Measurements from ENCODE around the gene MYO15A.

The MYO15A gene

GRCh38 chr17:18129041-18129502, 20.5 kb downstream of the MYO15A start:
- DNase-seq (ENCODE audit: low spot score) = no peak

DNA sequence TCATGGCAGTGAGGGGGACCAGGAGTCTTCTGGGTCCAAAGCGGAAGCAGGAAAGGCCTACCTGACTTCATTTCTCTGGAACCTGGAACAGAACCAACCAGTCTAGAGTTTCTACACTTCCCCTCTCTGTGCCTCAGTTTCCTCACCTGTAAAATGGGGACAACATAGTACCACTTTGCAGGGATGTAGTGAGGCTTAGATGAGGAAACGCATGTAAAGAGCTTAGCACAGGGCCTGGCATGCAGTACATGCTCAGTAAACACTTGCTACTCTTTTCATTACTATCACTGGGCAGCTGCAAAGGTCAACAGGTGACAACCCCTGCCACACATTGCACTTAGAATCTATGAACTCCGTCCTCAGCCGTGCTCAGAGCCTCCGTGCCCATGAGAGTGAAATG, 24.2 kb downstream of the MYO15A start:
- no peak for DNase-seq (ENCODE audit: low spot score)

- DNase-seq (ENCODE audit: low spot score) = no peak
These were observed 27.8 kb downstream of the MYO15A start for GRCh38 chr17:18136357-18136756.

- no peak for DNase-seq (ENCODE audit: low spot score)
These were observed 29.7 kb downstream of the MYO15A start for GRCh38 chr17:18138065-18138749.

DNA sequence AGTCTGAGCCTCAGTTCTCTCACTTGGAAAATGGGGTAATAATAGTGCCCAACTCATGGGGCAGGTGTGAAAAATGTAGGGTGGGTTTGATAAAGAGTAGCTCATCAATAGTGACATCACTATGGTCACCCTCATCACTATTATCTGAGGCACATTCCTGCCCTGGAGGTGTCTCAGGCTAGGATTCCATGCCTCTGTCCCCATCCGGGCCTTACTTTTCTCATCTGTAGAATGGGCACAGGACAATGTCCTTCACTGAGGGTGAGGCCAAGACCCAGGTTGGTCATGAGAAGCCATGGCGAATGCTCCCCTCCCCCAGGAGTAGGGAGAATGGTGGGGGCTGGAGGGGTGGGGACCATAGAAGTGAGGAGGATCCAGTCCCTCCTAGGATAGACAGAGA, 30.5 kb downstream of the MYO15A start:
- no peak for DNase-seq (ENCODE audit: low spot score)

DNA sequence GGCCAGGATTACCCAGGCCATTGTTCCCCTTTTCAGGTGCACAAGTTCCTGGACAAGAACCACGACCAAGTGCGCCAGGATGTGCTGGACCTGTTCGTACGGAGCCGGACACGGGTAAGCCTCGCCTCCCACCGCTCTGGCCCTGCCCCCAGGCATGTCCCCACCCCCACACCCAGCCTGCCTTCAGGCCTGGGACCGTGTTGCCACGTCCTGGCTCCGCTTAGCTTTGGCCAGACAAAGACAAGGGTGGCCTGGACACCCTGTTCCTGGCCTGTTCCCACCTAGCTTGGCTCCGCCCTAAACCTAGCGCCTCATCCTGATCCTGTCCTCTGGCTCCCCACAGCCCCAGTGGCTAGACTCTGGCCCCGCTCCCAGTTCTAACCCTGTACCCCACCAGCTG, 30.9 kb downstream of the MYO15A start:
- DNase-seq (ENCODE audit: low spot score) = no peak

- DNase-seq (ENCODE audit: low spot score) = no peak
These were observed 31.4 kb downstream of the MYO15A start for GRCh38 chr17:18139949-18140348.

- DNase-seq (ENCODE audit: low spot score) = no peak
These were observed 32.1 kb downstream of the MYO15A start for GRCh38 chr17:18140648-18141047.

DNA sequence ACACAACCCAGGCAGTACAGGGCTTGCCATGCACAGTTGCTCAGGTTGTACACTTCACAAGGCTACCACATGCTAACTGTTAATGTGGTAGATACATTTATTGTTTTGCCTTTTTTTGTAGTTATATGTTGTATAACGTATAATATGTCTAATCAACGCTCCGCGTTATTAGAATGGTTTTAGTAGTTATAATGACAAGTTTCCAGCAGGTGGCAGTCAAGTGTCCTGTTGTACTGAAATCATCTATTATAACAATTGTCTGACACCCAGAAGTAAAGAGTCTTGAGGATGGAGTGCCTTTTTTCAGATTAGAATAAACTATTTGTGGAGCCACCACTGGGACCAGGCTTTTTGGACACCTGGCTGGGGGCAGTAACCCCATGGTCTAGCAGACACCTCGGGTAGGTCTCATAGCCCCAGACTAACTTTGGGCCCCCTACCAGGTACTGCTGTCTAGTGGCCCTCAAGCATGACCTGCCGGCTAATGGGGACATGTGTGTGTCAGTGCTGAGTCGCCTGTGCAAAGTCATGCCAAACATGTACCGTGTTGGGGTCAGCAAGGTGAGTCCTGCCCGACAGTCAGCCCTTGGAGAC, 32.8 kb downstream of the MYO15A start:
- peak; percentile 64 for DNase-seq (ENCODE audit: low spot score)

DNA sequence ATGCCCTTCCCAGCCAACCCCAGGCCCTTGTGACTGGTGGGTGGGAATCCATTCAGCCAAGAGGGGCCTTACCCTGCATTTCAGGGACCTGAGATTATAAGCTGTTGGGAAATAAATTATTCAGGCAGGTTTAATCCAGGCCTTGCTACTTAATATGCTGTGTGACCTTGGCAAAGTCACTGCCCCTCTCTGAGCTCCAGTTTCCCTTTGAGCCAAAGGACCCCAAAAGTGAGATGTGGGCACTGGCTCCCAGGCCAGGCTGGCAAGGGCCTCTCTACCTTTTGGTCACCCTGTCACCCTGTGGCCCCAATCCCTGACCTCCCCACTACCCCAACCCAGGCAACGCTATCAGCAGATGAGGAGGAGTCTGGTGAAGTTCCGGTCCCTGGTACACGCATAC, 33.9 kb downstream of the MYO15A start:
- no peak for DNase-seq (ENCODE audit: low spot score)

DNA sequence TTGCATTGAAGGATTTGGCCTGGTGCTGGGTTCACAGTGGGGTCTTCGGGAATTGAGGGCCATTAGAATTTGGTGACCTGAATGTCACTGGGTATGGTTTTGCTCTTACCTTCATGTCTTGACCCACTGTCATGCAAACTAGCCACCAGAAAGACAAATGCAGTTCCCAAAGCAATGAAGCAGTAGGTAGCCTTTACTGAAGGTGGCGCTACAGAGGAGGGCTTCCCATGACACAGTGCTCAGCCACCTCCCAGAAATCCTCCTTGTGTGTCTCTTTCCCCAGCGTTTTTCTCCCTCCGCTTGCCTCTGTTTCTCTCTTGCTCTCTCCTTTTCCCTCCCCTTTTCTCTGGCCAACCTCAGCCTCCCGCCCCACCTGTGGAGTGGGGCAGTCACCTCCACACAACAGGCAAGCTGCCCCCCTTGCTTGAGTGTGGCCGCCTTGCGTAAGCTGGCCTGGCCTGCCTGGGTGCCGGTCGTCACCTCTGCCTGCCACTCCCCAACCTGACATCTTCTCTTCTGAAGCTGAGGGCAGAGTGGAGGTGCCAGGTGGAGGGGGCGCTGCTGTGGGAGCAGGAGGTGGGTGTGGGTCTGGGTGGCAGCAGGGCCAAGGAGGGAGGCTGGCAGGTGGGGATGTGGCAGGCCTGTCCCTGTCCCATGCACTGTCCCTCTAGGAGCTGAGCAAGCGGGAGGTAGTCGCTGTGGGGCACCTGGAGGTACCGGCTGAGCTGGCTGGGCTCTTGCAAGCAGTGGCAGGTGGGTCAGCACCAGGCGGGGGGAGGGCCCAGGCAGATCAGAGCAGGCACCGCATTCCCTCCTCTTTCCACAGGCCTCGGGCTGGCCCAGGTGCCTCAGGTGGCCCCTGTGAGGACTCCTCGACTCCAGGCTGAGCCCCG, 34.7 kb downstream of the MYO15A start:
- peak; percentile 27 for DNase-seq (ENCODE audit: low spot score)

DNA sequence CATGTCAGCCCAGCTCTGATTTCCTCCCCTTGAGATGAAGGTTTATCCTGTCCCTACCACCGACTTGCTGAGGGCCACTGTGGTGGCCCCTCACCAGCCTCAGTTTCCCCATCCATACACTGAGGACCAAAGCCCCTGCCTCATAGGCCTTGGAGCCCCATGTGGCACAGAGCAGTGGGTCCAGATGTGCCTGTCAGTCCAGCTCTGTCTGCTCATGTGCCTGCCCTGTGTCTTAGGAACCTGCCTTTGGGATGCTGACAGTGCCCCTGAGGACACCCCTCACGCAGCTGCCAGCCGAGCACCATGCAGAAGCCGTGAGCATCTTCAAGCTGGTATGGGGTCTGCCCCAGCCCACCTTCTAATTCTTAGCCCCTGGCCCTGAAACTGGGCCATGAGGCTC, 35.7 kb downstream of the MYO15A start:
- DNase-seq (ENCODE audit: low spot score) = no peak

DNA sequence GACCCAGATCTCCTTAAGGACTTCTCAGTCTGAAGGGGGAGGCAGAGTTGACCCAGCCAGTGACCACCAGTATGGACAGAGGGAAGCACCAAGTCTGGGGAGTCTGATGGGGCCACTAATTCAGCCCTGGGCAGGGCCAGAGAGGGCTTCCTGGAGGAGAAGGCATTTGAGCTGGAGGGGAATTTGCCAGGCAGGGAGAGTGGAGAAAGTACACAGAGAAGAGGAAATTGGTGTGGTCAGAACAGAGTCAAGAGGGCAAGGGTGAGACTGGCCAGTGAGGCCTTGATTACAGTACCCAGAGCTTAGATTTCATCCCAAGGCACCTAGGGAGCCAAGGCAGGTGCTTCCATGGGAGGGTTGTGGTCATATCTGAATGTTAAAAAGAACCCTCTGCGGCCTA, 36.3 kb downstream of the MYO15A start:
- no peak for DNase-seq (ENCODE audit: low spot score)

GRCh38 chr17:18145811-18146210, 37.3 kb downstream of the MYO15A start:
- DNase-seq (ENCODE audit: low spot score) = no peak

DNA sequence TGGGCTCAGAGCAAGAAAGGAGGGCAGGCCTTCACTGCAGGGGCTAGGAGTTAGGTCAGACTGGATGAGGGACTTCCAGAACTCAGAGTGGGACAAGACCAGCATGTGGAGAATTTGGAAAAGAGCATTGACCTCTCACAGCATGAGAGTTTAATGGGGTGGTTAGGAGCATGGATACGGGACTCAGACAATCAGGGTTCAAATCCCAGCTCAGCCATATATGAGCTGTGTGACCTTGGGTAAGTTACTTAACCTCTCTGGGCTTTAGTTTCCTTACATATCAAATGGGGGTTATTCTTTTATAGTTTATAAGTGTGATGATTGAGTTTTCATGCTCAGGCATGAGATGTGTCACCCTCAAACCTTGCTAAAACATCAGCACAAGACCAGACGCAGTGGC, 37.7 kb downstream of the MYO15A start:
- no peak for DNase-seq (ENCODE audit: low spot score)

DNA sequence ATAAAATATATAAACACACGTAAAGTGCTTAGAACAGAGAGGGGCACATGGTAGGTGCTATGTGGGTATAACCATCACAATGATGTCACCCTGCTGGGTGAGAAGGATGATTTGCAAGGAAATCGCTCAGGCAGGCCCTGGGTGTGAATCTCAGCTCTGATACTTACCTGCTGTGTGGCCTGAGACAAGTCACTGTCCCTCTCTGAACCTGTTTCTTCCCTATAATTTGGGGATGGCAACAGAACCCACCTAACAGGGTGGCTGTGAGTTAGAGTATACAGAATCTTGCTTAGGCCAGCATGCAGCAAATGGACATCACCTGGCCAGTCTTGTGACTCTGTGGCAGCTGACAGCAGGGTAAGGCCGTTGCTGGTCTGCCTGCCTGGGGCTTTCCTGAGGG, 38.4 kb downstream of the MYO15A start:
- no peak for DNase-seq (ENCODE audit: low spot score)

GRCh38 chr17:18148586-18148985, 40.0 kb downstream of the MYO15A start:
- no peak for DNase-seq (ENCODE audit: low spot score)

DNA sequence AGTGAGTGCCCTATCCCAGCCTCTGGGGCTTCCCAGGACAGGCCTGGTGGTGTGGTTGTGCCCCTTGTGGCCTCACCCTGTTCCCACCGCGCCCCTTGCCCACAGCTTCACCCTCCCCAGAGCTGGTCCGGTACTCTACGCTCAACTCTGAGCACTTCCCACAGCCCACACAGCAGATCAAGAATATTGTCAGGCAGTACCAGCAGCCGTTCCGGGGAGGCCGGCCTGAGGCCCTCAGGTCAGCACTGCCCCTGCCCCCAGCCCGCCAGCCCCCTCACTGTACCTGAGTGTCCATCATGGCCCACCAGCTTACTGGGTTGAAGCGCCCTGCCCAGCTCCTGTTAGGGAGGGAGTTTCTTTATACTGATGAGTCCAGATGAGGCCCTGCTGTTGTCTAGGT, 42.7 kb downstream of the MYO15A start:
- no peak for DNase-seq (ENCODE audit: low spot score)

DNA sequence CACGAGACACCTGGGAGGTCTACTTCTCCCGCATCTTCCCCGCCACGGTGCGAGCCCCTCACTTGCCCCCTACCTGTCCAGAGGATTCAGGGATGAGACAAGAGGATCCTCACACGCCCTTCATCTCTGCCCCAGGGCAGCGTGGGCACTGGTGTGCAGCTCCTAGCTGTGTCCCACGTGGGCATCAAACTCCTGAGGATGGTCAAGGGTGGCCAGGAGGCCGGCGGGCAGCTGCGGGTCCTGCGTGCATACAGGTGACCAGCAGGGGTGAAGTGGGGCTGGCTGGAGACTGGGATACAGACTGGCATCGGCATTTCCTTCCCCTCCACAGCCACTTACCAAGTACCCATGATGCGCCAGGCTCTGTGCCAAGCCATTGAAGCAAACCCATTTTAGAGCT, 46.6 kb downstream of the MYO15A start:
- no peak for DNase-seq (ENCODE audit: low spot score)

DNA sequence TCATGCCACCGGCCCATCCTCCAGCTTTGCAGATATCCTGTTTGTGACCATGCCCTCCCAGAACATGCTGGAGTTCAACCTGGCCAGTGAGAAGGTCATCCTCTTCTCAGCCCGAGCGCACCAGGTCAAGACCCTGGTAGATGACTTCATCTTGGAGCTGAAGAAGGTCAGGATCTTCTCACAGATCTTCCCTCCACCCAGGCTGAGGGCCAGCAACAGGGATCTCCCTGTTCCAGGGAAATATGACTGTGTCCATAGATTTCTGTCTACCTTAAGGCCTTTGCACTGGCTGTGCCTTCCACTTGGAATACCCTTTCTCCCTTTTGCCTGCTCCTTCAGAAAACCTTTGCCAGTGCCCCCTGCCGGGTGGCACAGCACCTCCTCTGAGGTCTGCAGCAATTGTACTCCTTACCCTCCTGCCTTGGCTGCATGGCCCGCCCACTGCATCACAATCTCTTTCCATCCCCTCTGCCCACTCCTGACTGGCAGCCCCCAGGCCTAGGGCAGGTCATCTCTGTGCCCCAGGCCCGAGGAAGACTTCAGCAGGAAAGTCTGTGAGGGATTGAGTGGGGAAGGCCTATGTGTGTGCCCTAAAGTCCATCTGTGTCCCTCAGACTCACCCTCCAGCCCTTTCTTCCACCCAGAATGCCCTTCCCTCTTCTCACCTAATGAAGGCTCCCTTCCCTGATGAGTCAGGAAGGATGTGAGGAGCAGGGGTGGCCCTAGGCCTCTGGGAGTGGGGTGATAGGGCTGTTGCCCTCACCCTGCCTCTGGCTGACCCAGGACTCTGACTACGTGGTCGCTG, 47.8 kb downstream of the MYO15A start:
- no peak for DNase-seq (ENCODE audit: low spot score)

DNA sequence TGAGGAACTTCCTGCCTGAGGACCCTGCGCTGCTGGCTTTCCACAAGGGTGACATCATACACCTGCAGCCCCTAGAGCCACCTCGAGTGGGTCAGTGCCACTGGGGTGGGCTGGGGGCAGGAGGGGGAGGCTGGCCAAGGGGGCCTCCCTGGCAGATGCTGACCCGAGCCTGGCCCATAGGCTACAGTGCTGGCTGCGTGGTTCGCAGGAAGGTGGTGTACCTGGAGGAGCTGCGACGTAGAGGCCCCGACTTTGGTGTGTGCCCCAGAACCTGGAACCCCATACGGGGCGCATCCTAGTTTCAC, 48.4 kb downstream of the MYO15A start:
- DNase-seq (ENCODE audit: low spot score) = no peak

- peak; percentile 13 for DNase-seq (ENCODE audit: low spot score)
These were observed 48.9 kb downstream of the MYO15A start for GRCh38 chr17:18157354-18157985.

Data from NAMALWA (cell line).